SK-N-SH (cell line): ENCODE results near the gene PLXNB3. TPM values are rescaled to one million over a fixed set of nuclear protein-coding genes. Genes with fewer than 3 reads are reported as not detected.

ENCODE experiments used
- CTCF ChIA-PET: fragments of 300-600, 350-600 bp; formaldehyde crosslinking; extraction: SDS; loops from one replicate; lab custom pipeline; 2021; lab: Yijun Ruan, JAX
- POLR2A ChIA-PET: fragments of 350-600 bp; sonication (Branson Sonifier 250); formaldehyde crosslinking; extraction: SDS; loops from one replicate; lab custom pipeline; 2020; ENCODE audit warnings: antibody characterized with exemption, inconsistent platforms; lab: Yijun Ruan, JAX
- DNase-seq: peaks from one replicate; pipeline ENCODE4 v3.0.0; 2012
- H2AFZ ChIP-seq: fragments of 200-600 bp; sonication (generic); 2 replicates; pipeline ENCODE4 v1.8.1; 2016; ENCODE audit warnings: antibody characterized with exemption, mild to moderate bottlenecking, low read depth
- H3F3A ChIP-seq: fragments of 200-600 bp; sonication (generic); replicated peaks from 2 replicates; pipeline ENCODE3; 2016; ENCODE audit warnings: antibody characterized with exemption, mild to moderate bottlenecking; ENCODE audit not compliant: insufficient read depth
- H3K27ac ChIP-seq, 2 experiments: fragments of 200-500 bp in 1 of 2; fragments of 200-600 bp in 1 of 2; sonication (Bioruptor generic) in 1 of 2; sonication (generic), shearing (Covaris generic) in 1 of 2; 2 replicates each; pipeline versions ENCODE4 v1.5.1 to v1.6.1; 2014 to 2016; ENCODE audit warnings: low read depth in 2 of 2, inconsistent platforms in 1 of 2, low read length in 1 of 2, mild to moderate bottlenecking in 1 of 2, mixed read lengths in 1 of 2
- H3K27me3 ChIP-seq: fragments of 200-600 bp; sonication (generic), shearing (Covaris generic); 2 replicates; pipeline ENCODE4 v1.6.1; 2016; ENCODE audit warnings: mixed run types; ENCODE audit not compliant: insufficient read depth
- H3K36me3 ChIP-seq, 2 experiments: fragments of 200-500 bp in 1 of 2; fragments of 200-600 bp in 1 of 2; sonication (Bioruptor generic) in 1 of 2; sonication (generic) in 1 of 2; replicated peaks in 1 of 2; 2 replicates each; pipeline versions ENCODE3 to v1.5.1; 2014 to 2016; ENCODE audit warnings: low read length in 1 of 2, mild to moderate bottlenecking in 1 of 2; ENCODE audit not compliant: insufficient read depth in 2 of 2, control insufficient read depth in 1 of 2
- H3K4me1 ChIP-seq, 2 experiments: fragments of 200-500 bp in 1 of 2; fragments of 200-600 bp in 1 of 2; sonication (Bioruptor generic) in 1 of 2; sonication (generic), shearing (Covaris generic) in 1 of 2; 2 replicates each; pipeline versions ENCODE4 v1.5.1 to v1.6.1; 2014 to 2016; ENCODE audit warnings: low read depth in 1 of 2, low read length in 1 of 2, mixed run types in 1 of 2; ENCODE audit not compliant: insufficient read depth in 2 of 2, control insufficient read depth in 1 of 2
- H3K4me2 ChIP-seq: fragments of 200-600 bp; sonication (generic), shearing (Covaris generic); 2 replicates; pipeline ENCODE4 v1.6.1; 2017; ENCODE audit warnings: mixed run types
- H3K4me3 ChIP-seq, 2 experiments: fragments of 200-500 bp in 1 of 2; fragments of 200-600 bp in 1 of 2; sonication (Bioruptor generic) in 1 of 2; sonication (generic), shearing (Covaris generic) in 1 of 2; 2 replicates each; pipeline versions ENCODE4 v1.5.1 to v1.8.1; 2014 to 2016; ENCODE audit warnings: low read depth in 2 of 2, inconsistent platforms in 1 of 2, low read length in 1 of 2, mild to moderate bottlenecking in 1 of 2, mixed read lengths in 1 of 2, moderate library complexity in 1 of 2
- H3K79me2 ChIP-seq: fragments of 200-600 bp; sonication (generic); 2 replicates; pipeline ENCODE4 v1.8.1; 2017; ENCODE audit warnings: mild to moderate bottlenecking; ENCODE audit not compliant: insufficient read depth
- H3K9ac ChIP-seq: fragments of 200-600 bp; sonication (generic); 2 replicates; pipeline ENCODE4 v1.6.1; 2017; ENCODE audit warnings: mixed run types
- H3K9me2 ChIP-seq: fragments of 200-600 bp; sonication (generic); 2 replicates; pipeline ENCODE4 v1.6.1; 2017; ENCODE audit warnings: mixed run types
- H3K9me3 ChIP-seq: fragments of 200-600 bp; sonication (generic); 2 replicates; pipeline ENCODE4 v1.6.1; 2017; ENCODE audit warnings: mixed run types, mild to moderate bottlenecking, moderate library complexity
- H4K20me1 ChIP-seq: fragments of 200-600 bp; sonication (generic); 2 replicates; pipeline ENCODE4 v1.6.1; 2017; ENCODE audit warnings: mild to moderate bottlenecking, mixed run types; ENCODE audit not compliant: insufficient read depth
- CTCF ChIP-seq: fragments of 200-600 bp; sonication (generic); IDR thresholded peaks from 2 replicates; pipeline ENCODE4 v1.6.1; 2017; ENCODE audit warnings: antibody characterized with exemption, mild to moderate bottlenecking, moderate library complexity
- GATA2 ChIP-seq: sonication (generic); formaldehyde crosslinking; IDR thresholded peaks from 2 replicates; pipeline ENCODE4 v1.5.0; 2020; ENCODE audit warnings: mild to moderate bottlenecking, missing genetic modification reagents
- RAD21 ChIP-seq: IDR thresholded peaks from 2 replicates; pipeline ENCODE4 v1.6.1; 2012; ENCODE audit warnings: mild to moderate bottlenecking, low read length
- REST ChIP-seq: IDR thresholded peaks from 2 replicates; pipeline ENCODE4 v1.6.1; 2012; ENCODE audit warnings: mild to moderate bottlenecking, low read depth, low read length, moderate library complexity
- SIN3A ChIP-seq: IDR thresholded peaks from 2 replicates; pipeline ENCODE4 v1.6.1; 2012; ENCODE audit warnings: low read depth, mild to moderate bottlenecking, low read length, moderate library complexity, borderline replicate concordance
- SMC3 ChIP-seq: IDR thresholded peaks from 2 replicates; pipeline ENCODE4 v1.6.1; 2012; ENCODE audit warnings: low read depth, low read length, improper control_type of control experiment
- TEAD4 ChIP-seq: IDR thresholded peaks from 2 replicates; pipeline ENCODE4 v1.4.0; 2012; ENCODE audit warnings: mild to moderate bottlenecking, borderline replicate concordance; ENCODE audit not compliant: insufficient read depth
- USF1 ChIP-seq: IDR thresholded peaks from 2 replicates; pipeline ENCODE4 v1.4.0; 2012; ENCODE audit warnings: low read depth, borderline replicate concordance
- USF2 ChIP-seq: fragments of 150-350 bp; IDR thresholded peaks from 2 replicates; pipeline ENCODE4 v1.6.1; 2017; ENCODE audit warnings: antibody characterized with exemption, low read length, low read depth, borderline replicate concordance
- ZBTB33 ChIP-seq: IDR thresholded peaks from 2 replicates; pipeline ENCODE4 v1.4.0; 2012; ENCODE audit warnings: low read depth, borderline replicate concordance
- WGBS: methylation state at CpG from one replicate; pipeline ENCODE4 v1.1.6; 2017; ENCODE audit warnings: low lambda C conversion rate; 5-methylcytosine and 5-hydroxymethylcytosine counted together
- polyA plus RNA-seq, 3 experiments: library from polyadenylated mRNA; depleted of rRNA; stranded (reverse); fragments of >200 nt; gene quantifications; 2 replicates each; pipeline ENCODE4 v1.2.3, GENCODE V29; 2012

Gene PLXNB3
- polyA plus RNA-seq, 1 of the 3 experiments (the other 2 are of a cell fraction): 15.5 TPM

- Histone ChIP-seq H3K4me2 (no peak overlapping the region), H3K27me3 (no peaks in the 10 kb centered on the region), H3K9me2 (no peaks in the 10 kb centered on the region), H3K4me1 (no peaks in the 10 kb centered on the region), H3K27ac (no peak overlapping the region), H2AFZ (no peak overlapping the region), H3K4me3 (no peak overlapping the region), H3F3A (no peaks in the 10 kb centered on the region), H3K79me2 (no peaks in the 10 kb centered on the region), H4K20me1 (no peaks in the 10 kb centered on the region), H3K9ac (no peak overlapping the region), H3K9me3 (no peaks in the 10 kb centered on the region), H3K36me3 (peaks cover 0 to 4% of the 10 kb centered on the region in 2 experiments)
- TF ChIP-seq RAD21 (no peak), USF1 (no peak), TEAD4 (no peak), SIN3A (no peak), ZBTB33 (no peak), SMC3 (no peak), GATA2 (no peak), REST (no peak), CTCF (no peak), USF2 (no peak)
- DNase-seq: no peak
- ChIA-PET CTCF (interaction anchor here (1.0 kb wide), 1 partner anchor 174 kb away, joined by 6 read pairs; no protein-coding TSS in a partner anchor), POLR2A (no interaction called here)
- WGBS: 50% methylated on average over 3 of the region's 23 CpGs
Measured at GRCh38 chrX:153773218-153773611, 9.2 kb downstream of the PLXNB3 start.
